Heart left ventricle (tissue), 13 donors: ENCODE results near the gene NBAS.

Source experiments
- POLR2A ChIP-seq, 2 donors: fragments of 450-650 bp; IDR thresholded peaks; one replicate each; pipeline ENCODE4 v1.6.1; 2017; ENCODE audit warnings: antibody characterized with exemption in 2 of 2, mild to moderate bottlenecking in 2 of 2, moderate library complexity in 2 of 2
- TF ChIP-seq, protein P1 (sequence below), 12 donors: fragments of 200-600 bp; sonication (generic) in 4 of 12; IDR thresholded peaks; one replicate each; pipeline versions ENCODE4 v1.5.0 to v1.8.0; 2018 to 2022; ENCODE audit warnings: antibody characterized with exemption in 12 of 12, mild to moderate bottlenecking in 5 of 12
- donor health status: ischemic (EF 13 %, LVEDD 7.1; RV severe dilation, severe dysfunction).
- donor health status: DM: no; HTN: yes; CAD: no.
- donor health status: DM: no; HTN: no; CAD: no.
- donor health status: ischemic (EF 25% LVEDD 6.9; RV normal size, moderate dysfunction).
- donor health status: ischemic (EF 25% LVEDD 5.7; RV mildly dilated, moderate dysfunction).
- donor health status: ischemic (EF 35%, LVEDD 5.7; RV mildly dilated, moderate dysfunction).
- donor health status: nonischemic (EF 11% LVEDD 7.7; RV severe dilation, severe dysfunction).
- donor health status: DM: yes; HTN: yes; CAD: no.
- donor health status: PGD.
- donor health status: ischemic (EF 29% LVEDD 5.4; RV normal size, mild dysfunction).
- donor health status: nonischemic (EF 23%, LVEDD 6.1; RV moderate dilation, normal function).

DNA sequence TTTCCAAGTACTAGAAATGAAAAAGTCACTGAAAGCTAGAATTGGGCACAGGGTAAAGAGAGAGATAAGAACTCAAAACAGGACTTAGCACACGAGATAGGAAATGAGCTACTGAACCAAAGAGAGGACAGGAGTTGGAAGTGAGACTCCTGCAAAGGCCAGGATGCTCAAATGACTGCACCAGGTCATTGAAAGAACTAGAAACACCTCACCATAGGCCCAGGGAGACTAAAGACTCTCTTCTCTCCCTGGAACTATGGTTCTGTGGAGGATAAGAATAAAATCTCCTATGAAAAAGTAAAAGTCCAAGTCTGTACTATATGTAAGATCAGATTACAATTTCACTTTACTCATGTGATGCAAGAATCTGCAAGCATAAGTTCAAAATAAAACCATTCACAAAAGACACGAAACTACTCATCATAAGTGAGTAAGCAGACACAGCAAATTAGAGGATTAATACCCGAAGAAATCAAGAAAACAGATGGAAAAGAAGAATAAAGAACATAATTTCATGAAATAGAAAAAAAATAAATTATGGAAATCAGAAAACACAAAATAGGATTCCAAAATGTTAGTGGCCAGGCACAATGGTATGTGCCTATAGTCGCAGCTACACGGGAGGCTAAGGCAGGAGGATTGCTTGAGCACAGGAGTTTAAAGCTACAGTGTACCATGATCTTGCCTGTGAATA is 6.5 kb downstream of the NBAS start:
- TF ChIP-seq POLR2A (IDR thresholded peaks at IDR 0.05), result no peak
- TF ChIP-seq, protein P1, sequence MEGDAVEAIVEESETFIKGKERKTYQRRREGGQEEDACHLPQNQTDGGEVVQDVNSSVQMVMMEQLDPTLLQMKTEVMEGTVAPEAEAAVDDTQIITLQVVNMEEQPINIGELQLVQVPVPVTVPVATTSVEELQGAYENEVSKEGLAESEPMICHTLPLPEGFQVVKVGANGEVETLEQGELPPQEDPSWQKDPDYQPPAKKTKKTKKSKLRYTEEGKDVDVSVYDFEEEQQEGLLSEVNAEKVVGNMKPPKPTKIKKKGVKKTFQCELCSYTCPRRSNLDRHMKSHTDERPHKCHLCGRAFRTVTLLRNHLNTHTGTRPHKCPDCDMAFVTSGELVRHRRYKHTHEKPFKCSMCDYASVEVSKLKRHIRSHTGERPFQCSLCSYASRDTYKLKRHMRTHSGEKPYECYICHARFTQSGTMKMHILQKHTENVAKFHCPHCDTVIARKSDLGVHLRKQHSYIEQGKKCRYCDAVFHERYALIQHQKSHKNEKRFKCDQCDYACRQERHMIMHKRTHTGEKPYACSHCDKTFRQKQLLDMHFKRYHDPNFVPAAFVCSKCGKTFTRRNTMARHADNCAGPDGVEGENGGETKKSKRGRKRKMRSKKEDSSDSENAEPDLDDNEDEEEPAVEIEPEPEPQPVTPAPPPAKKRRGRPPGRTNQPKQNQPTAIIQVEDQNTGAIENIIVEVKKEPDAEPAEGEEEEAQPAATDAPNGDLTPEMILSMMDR (IDR thresholded peaks at IDR 0.05), result no peak
